HG03571 (cell line): ENCODE data around the gene HOTAIR.

ENCODE experiments used
- ATAC-seq: cut with Tn5 transposase; IDR thresholded peaks from one replicate; pipeline ENCODE4 v1.9.1; 2021; ENCODE audit not compliant: unreplicated experiment

The HOTAIR gene

GRCh38 chr12:53963005-53963404 lies 11.7 kb downstream of the HOTAIR start:
- ATAC-seq = no peak

- ATAC-seq = no peak
Observed at GRCh38 chr12:53961025-53961761, 13.6 kb downstream of the HOTAIR start.

- no peak for ATAC-seq
Observed at GRCh38 chr12:53960187-53961024, 14.3 kb downstream of the HOTAIR start.

GRCh38 chr12:53959314-53959713 lies 15.4 kb downstream of the HOTAIR start:
- no peak for ATAC-seq

GRCh38 chr12:53958128-53958527 lies 16.6 kb downstream of the HOTAIR start:
- ATAC-seq = no peak

- ATAC-seq = no peak
Observed at GRCh38 chr12:53956914-53957536, 17.7 kb downstream of the HOTAIR start.

GRCh38 chr12:53956251-53956887 lies 18.4 kb downstream of the HOTAIR start:
- no peak for ATAC-seq

- ATAC-seq = no peak
Observed at GRCh38 chr12:53955776-53956250, 18.9 kb downstream of the HOTAIR start.

GRCh38 chr12:53955036-53955775 lies 19.5 kb downstream of the HOTAIR start:
- ATAC-seq = no peak

GRCh38 chr12:53954694-53955035 lies 20.1 kb downstream of the HOTAIR start, which contains the start of gene HOXC12:
HOXC12 (plus strand) TSS chr12:53954903; CDS start chr12:53954930, 27 bp downstream.
- ATAC-seq = no peak

GRCh38 chr12:53953831-53954693 lies 20.7 kb downstream of the HOTAIR start:
- no peak for ATAC-seq

- no peak for ATAC-seq
Observed at GRCh38 chr12:53952871-53953734, 21.7 kb downstream of the HOTAIR start.

GRCh38 chr12:53952335-53952694 lies 22.4 kb downstream of the HOTAIR start:
- no peak for ATAC-seq

GRCh38 chr12:53951577-53952334 lies 23.0 kb downstream of the HOTAIR start:
- no peak for ATAC-seq

GRCh38 chr12:53950789-53951576 lies 23.8 kb downstream of the HOTAIR start:
- ATAC-seq = no peak

GRCh38 chr12:53950437-53950773 lies 24.3 kb downstream of the HOTAIR start:
- no peak for ATAC-seq
